Panc1 (cell line): ENCODE results near the gene SLC25A52. TPM values are rescaled to one million over a fixed set of nuclear protein-coding genes. Genes with fewer than 3 reads are reported as not detected.

Source experiments
- ATAC-seq: fragments of 200-7000 bp; cut with Tn5 transposase; 2 replicates; pipeline ENCODE4 v1.9.1; 2020; ENCODE audit warnings: mild to moderate bottlenecking, moderate library complexity
- BruUV-seq: library from RNA; stranded (reverse); fragments of 400-500 nt; replicated peaks from 2 replicates; lab custom pipeline; 2021; lab: Mats Ljungman, UMichigan
- CTCF ChIA-PET: fragments of 300-600 bp; sonication (Branson Sonifier 250); formaldehyde crosslinking; loops from one replicate; lab custom pipeline; 2022; ENCODE audit warnings: antibody characterized with exemption; lab: Charles Lee
- POLR2A ChIA-PET: fragments of 300-600 bp; sonication (Branson Sonifier 250); formaldehyde crosslinking; loops from one replicate; lab custom pipeline; 2022; ENCODE audit warnings: antibody characterized with exemption; lab: Charles Lee
- DNase-seq: peaks from one replicate; pipeline ENCODE4 v3.0.0-alpha.2; 2010; ENCODE audit warnings: low read depth, low spot score
- H3K27ac ChIP-seq: 2 replicates; pipeline ENCODE4 v1.5.1; 2011; ENCODE audit warnings: mild to moderate bottlenecking, low read length, inconsistent platforms
- H3K27me3 ChIP-seq: fragments of 200-500 bp; sonication (Bioruptor generic); 2 replicates; pipeline ENCODE4 v1.6.0; 2014; ENCODE audit warnings: low read length, inconsistent platforms; ENCODE audit not compliant: control insufficient read depth, insufficient read depth
- H3K36me3 ChIP-seq: fragments of 200-500 bp; sonication (Bioruptor generic); 2 replicates; pipeline ENCODE4 v1.5.1; 2014; ENCODE audit warnings: inconsistent platforms, mild to moderate bottlenecking, low read length, moderate library complexity; ENCODE audit not compliant: control insufficient read depth, insufficient read depth
- H3K4me1 ChIP-seq: 2 replicates; pipeline ENCODE4 v1.5.1; 2011; ENCODE audit warnings: inconsistent platforms, mild to moderate bottlenecking, low read length, moderate library complexity; ENCODE audit not compliant: control insufficient read depth, insufficient read depth
- H3K4me3 ChIP-seq, 2 experiments: 2 replicates each; pipeline ENCODE4 v1.5.1; 2011 to 2012; ENCODE audit warnings: low read depth in 2 of 2, low read length in 2 of 2, mild to moderate bottlenecking in 2 of 2, inconsistent platforms in 1 of 2, moderate library complexity in 1 of 2
- H3K9me3 ChIP-seq: fragments of 200-500 bp; sonication (Bioruptor generic); 2 replicates; pipeline ENCODE4 v1.5.1; 2014; ENCODE audit warnings: low read depth, mild to moderate bottlenecking, inconsistent platforms, low read length, moderate library complexity; ENCODE audit not compliant: control insufficient read depth, insufficient read depth
- CTCF ChIP-seq: fragments of 450-650 bp; IDR thresholded peaks from 2 replicates; pipeline ENCODE4 v1.5.1; 2017; ENCODE audit warnings: mild to moderate bottlenecking
- POLR2AphosphoS5 ChIP-seq: IDR thresholded peaks from 2 replicates; pipeline ENCODE4 v1.6.1; 2012; ENCODE audit warnings: mild to moderate bottlenecking, low read depth, low read length, moderate library complexity
- REST ChIP-seq, 2 experiments: IDR thresholded peaks; 2 replicates each; pipeline ENCODE4 v1.6.1; 2011 to 2012; ENCODE audit warnings: low read depth in 2 of 2, control low read depth in 1 of 2, low read length in 1 of 2, mild to moderate bottlenecking in 1 of 2, moderate library complexity in 1 of 2; ENCODE audit not compliant: insufficient read depth in 1 of 2
- SIN3A ChIP-seq: IDR thresholded peaks from 2 replicates; pipeline ENCODE4 v1.6.1; 2012; ENCODE audit warnings: low read depth, mild to moderate bottlenecking, low read length, moderate library complexity, borderline replicate concordance; ENCODE audit not compliant: insufficient read depth
- TCF7L2 ChIP-seq: IDR thresholded peaks from 2 replicates; pipeline ENCODE4 v1.6.1; 2011; ENCODE audit warnings: mild to moderate bottlenecking, low read depth, low read length, inconsistent platforms
- in situ Hi-C: cut with HindIII; loops from 2 replicates; pipeline ENCODE4 v1.10.0; 2016; ENCODE audit warnings: low sequenced_read_pairs, low pct_unique_long_range_greater_than_20kb
- intact Hi-C: fragments of 100-400 bp; cut with micrococcal nuclease; formaldehyde crosslinking; loops from one replicate; pipeline ENCODE4 v1.10.0; 2022; ENCODE audit not compliant: unreplicated experiment
- total RNA-seq: library from RNA; stranded (reverse); gene quantifications from one replicate; pipeline ENCODE4 v1.2.1, GENCODE V29; 2021; ENCODE audit not compliant: unreplicated experiment

The SLC25A52 gene
- total RNA-seq, 1 experiment from 2014 or later = not detected

- no peaks in the 10 kb centered on the region for H3K27me3 ChIP-seq
- ATAC-seq (no peak), DNase-seq (no peak)
- H3K36me3 ChIP-seq = no peaks in the 10 kb centered on the region
- H3K9me3 ChIP-seq = 0 out of 2 replicates have a peak, but pooled peaks cover 3% of the 10 kb centered on the region
- intact Hi-C loops = no loop called here
- ChIA-PET CTCF (no interaction called here), POLR2A (no interaction called here)
- no peak overlapping the region for H3K27ac ChIP-seq
- no TSS peak for BruUV-seq
- H3K4me3 ChIP-seq = no peak overlapping the region
- H3K4me1 ChIP-seq = no peaks in the 10 kb centered on the region
- in situ Hi-C loops = no loop called here
- no peak for TF ChIP-seq TCF7L2
- TF ChIP-seq SIN3A = no peak
- TF ChIP-seq CTCF = no peak
- TF ChIP-seq REST (IDR thresholded peaks at IDR 0.05; ENCODE audit: insufficient read depth in 1 of 2, low read depth in 2 of 2, low read length in 1 of 2) = no peak
- no peak for TF ChIP-seq POLR2AphosphoS5
Observed at GRCh38 chr18:31774477-31774785, 13.8 kb upstream of the SLC25A52 start.

- DNase-seq = no peak
- no peak for TF ChIP-seq POLR2AphosphoS5
- no peak for TF ChIP-seq SIN3A
- TF ChIP-seq CTCF = no peak
- no peak for TF ChIP-seq TCF7L2
- no peak for TF ChIP-seq REST (IDR thresholded peaks at IDR 0.05; ENCODE audit: insufficient read depth in 1 of 2, low read depth in 2 of 2, low read length in 1 of 2)
- H3K27ac ChIP-seq = no peak overlapping the region
- no peak overlapping the region for H3K4me3 ChIP-seq
- intact Hi-C loops = no loop called here
- in situ Hi-C loops = no loop called here
- CTCF ChIA-PET = no interaction called here
- no peaks in the 10 kb centered on the region for H3K27me3 ChIP-seq
- H3K36me3 ChIP-seq = no peaks in the 10 kb centered on the region
- no peaks in the 10 kb centered on the region for H3K4me1 ChIP-seq
- 0 out of 2 replicates have a peak, but pooled peaks cover 3% of the 10 kb centered on the region for H3K9me3 ChIP-seq
- POLR2A ChIA-PET = no interaction called here
- BruUV-seq = no TSS peak
- ATAC-seq = no peak
Observed at GRCh38 chr18:31773774-31774476, 13.2 kb upstream of the SLC25A52 start.
